Activated naive CD4-positive, alpha-beta T cell treated with anti-CD3 and anti-CD28 coated beads, Interleukin-2, amount 10 ng/mL, durations not matched to agents 7 days and 5 days (primary cell): ENCODE measurements around the gene EHD3.

Experiments used
- CTCF ChIA-PET: fragments of 350-600 bp; sonication (Branson Sonifier 250); formaldehyde crosslinking; loops from one replicate; lab custom pipeline; 2021; ENCODE audit warnings: antibody characterized with exemption; lab: Charles Lee
- DNase-seq: peaks from one replicate; pipeline ENCODE4 v3.0.0-alpha.2; 2020
- H3K27ac Mint-ChIP-seq: one replicate; pipeline ENCODE4 v1.8.0; 2021; ENCODE audit warnings: mild to moderate bottlenecking, moderate library complexity, mixed read lengths
- H3K27me3 Mint-ChIP-seq: one replicate; pipeline ENCODE4 v1.8.0; 2021; ENCODE audit warnings: mild to moderate bottlenecking, mixed read lengths
- H3K36me3 Mint-ChIP-seq: one replicate; pipeline ENCODE4 v1.8.0; 2021; ENCODE audit warnings: mixed read lengths
- H3K4me1 Mint-ChIP-seq: one replicate; pipeline ENCODE4 v1.8.0; 2021; ENCODE audit warnings: mixed read lengths
- H3K4me3 Mint-ChIP-seq: one replicate; pipeline ENCODE4 v1.8.0; 2021; ENCODE audit warnings: mild to moderate bottlenecking, moderate library complexity, mixed read lengths
- H3K9me3 Mint-ChIP-seq: one replicate; pipeline ENCODE4 v1.8.0; 2021; ENCODE audit warnings: mixed read lengths

Gene EHD3

DNA sequence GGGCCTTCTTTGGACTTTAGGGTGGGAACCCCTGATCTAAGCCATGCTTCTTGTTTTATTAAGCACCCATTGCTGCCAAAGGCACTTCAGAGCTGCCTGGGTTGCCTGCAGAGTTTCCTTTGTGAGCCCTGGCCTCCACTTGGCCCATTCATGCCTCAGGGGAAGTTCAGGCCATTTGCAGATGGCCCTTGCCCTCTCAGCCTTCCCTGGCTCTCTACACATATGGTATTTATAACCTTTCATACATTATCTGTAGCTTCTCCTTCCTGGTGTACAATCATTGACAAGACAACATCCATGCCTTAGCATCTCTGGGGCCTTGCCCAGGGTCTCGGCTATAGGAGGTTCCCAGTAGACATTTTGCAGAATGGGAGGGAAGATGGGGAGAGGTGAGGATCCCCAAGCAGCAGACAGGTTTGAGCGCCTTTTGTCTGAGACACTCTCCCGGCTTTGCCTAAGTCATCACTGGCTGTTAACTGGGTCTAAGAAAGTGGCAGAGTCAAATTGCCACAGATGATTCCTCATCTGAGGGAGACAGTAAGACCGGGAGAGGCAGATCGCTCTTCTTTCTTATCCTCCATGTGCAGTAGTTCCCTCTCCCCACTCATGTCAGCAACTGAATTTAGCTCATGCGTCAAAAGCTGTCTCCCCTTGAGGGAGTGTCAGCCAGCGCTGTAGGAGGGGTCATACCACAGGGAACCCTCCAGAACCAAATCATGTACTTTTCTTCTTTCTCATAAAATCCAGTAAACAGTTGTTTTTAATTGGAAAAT is 2.7 kb downstream of the EHD3 start:
- no peak for DNase-seq
- Mint-ChIP-seq H3K36me3 (no peaks in the 10 kb centered on the region), H3K27ac (no peak overlapping the region), H3K4me1 (peaks cover 19% of the 10 kb centered on the region), H3K27me3 (peaks cover 16% of the 10 kb centered on the region), H3K9me3 (no peaks in the 10 kb centered on the region), H3K4me3 (no peak overlapping the region)
- CTCF ChIA-PET = interaction anchor here (1.3 kb wide), 1 partner anchor 97 kb away, joined by 4 read pairs; no protein-coding TSS in a partner anchor

DNA sequence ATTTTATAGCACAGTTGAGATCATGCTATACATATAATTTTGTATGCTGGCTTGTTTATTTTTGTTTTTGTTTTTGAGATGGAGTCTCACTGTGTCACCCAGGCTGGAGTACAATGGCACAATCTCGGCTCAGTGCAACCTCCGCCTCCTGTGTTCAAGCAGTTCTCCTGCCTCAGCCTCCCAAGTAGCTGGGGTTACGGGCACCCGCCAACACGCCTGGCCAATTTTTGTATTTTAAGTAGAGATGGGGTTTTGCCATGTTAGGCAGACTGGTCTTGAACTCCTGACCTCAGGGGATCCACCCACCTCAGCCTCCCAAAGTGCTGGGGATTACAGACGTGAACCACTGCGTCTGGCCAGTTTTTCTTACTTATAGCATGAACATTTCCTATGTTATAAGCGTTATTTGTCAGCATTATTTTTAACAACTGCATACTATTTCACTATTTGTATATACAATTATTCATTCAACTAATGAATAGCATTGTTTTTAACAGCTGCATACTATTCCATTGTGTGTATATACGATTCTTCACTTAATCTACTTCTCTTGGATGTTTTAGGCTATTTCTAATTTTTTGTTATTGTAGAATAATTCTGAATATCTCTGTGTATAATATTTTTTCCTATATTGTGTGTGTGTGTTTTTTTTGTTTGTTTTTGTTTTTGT is 3.5 kb downstream of the EHD3 start:
- Mint-ChIP-seq H3K36me3 (no peaks in the 10 kb centered on the region), H3K27ac (no peak overlapping the region), H3K4me3 (no peak overlapping the region), H3K27me3 (peaks cover 16% of the 10 kb centered on the region), H3K4me1 (peaks cover 25% of the 10 kb centered on the region), H3K9me3 (no peaks in the 10 kb centered on the region)
- no peak for DNase-seq
- CTCF ChIA-PET = interaction anchor here (1.3 kb wide), 1 partner anchor 96 kb away, joined by 4 read pairs; no protein-coding TSS in a partner anchor

- no peak overlapping the region for H3K27ac Mint-ChIP-seq
- no peaks in the 10 kb centered on the region for H3K9me3 Mint-ChIP-seq
- H3K4me1 Mint-ChIP-seq = peaks cover 20% of the 10 kb centered on the region
- H3K27me3 Mint-ChIP-seq = peaks cover 16% of the 10 kb centered on the region
- DNase-seq = no peak
- H3K36me3 Mint-ChIP-seq = no peaks in the 10 kb centered on the region
- no peak overlapping the region for H3K4me3 Mint-ChIP-seq
- CTCF ChIA-PET = no interaction called here
Observed at GRCh38 chr2:31238126-31238905, 4.4 kb downstream of the EHD3 start.

DNA sequence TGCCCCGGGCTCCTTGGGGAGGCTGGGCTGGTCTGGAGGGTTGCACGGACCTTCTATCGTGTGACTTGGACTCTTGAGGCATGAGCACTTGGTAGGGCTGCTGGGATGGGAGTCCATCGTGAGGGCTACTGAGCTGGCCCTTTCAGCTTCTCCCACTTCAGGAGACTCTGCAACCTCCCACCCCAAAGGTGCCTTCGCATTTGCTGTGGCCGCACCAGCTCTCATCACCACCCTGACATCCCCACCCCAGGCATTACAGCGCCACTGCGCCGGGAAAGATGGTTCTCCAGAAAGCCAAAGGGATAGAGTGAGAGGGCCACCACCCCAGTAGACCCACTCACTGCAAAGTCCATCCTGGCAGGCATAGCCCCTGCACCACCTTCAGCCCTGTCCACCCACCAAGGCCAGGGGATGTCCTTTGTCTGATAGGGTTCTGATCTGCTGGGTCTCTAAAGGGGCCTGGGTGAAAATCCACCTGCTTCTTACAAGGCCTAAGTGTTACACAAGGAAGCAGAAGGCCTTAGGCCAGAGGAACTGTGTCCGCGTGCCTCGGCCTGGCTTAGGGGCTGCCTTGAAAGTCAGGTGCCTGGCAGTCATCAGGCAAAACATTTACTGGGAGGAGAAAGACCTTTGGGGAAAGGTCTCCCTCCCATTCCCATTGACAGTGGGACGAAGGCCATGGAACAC is 5.1 kb downstream of the EHD3 start:
- H3K27ac Mint-ChIP-seq = no peak overlapping the region
- CTCF ChIA-PET = interaction anchor here (1.3 kb wide), 1 partner anchor 16 kb away, joined by 3 read pairs; no protein-coding TSS in a partner anchor
- no peaks in the 10 kb centered on the region for H3K9me3 Mint-ChIP-seq
- H3K36me3 Mint-ChIP-seq = no peaks in the 10 kb centered on the region
- H3K27me3 Mint-ChIP-seq = peaks cover 11% of the 10 kb centered on the region
- no peak for DNase-seq
- no peak overlapping the region for H3K4me3 Mint-ChIP-seq
- peaks cover 16% of the 10 kb centered on the region for H3K4me1 Mint-ChIP-seq

GRCh38 chr2:31239593-31240177 is 5.7 kb downstream of the EHD3 start:
- Mint-ChIP-seq H3K9me3 (no peaks in the 10 kb centered on the region), H3K36me3 (no peaks in the 10 kb centered on the region), H3K27ac (no peak overlapping the region), H3K27me3 (peaks cover 7% of the 10 kb centered on the region), H3K4me1 (peaks cover 16% of the 10 kb centered on the region), H3K4me3 (no peak overlapping the region)
- CTCF ChIA-PET = interaction anchor here (1.3 kb wide), 1 partner anchor 15 kb away, joined by 3 read pairs; no protein-coding TSS in a partner anchor
- DNase-seq = no peak

DNA sequence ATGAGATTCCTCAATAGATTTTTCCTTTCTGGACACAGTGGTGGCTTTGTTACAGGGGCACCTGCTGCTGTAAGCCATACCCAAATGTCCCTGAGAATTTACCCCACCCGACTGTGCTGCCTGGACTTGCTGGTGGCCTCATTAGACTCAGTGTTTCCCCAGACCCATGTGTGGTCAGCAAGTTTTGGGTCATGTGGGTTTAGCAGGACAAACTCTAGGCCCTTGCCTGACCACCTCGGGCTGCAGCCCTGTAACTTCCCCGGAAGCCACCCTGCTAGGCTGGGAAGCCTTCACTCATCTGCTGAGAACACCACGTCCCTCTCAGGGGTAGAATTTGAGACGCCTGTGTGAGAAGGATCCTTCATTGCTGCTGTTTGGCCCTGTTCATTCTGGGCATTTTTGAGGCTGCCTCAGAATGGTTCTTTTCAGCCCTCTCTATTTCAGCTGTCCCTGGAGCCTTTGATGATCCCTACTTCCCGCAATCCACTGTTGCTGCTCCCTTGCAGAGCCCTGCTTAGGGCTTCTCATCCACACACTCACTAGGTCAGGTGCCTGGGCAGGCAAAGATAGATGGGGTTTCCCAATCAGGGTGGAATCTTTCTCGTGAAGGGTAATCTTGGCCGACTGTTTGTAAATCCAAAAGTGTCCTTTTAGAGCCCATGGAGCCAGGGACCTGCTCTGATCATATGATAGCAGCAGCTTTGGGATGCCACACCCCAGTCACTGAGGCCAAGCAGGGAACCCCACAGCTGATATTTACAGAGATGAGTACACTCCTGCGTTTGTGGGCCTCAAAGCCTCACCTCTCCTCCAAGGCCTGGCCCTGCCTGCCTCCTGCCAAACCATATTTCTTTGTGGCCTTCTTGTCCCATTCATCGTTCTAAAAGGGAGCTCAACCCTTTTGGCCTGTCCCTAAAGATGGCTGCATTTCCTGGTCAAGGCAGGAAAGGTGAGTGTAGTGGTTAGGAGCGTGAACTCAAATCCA is 6.7 kb downstream of the EHD3 start:
- no peak overlapping the region for H3K4me3 Mint-ChIP-seq
- CTCF ChIA-PET = interaction anchor here (1.3 kb wide), 1 partner anchor 14 kb away, joined by 3 read pairs; no protein-coding TSS in a partner anchor
- H3K36me3 Mint-ChIP-seq = no peaks in the 10 kb centered on the region
- DNase-seq = no peak
- H3K27ac Mint-ChIP-seq = no peak overlapping the region
- peaks cover 10% of the 10 kb centered on the region for H3K4me1 Mint-ChIP-seq
- no peaks in the 10 kb centered on the region for H3K27me3 Mint-ChIP-seq
- H3K9me3 Mint-ChIP-seq = no peaks in the 10 kb centered on the region

DNA sequence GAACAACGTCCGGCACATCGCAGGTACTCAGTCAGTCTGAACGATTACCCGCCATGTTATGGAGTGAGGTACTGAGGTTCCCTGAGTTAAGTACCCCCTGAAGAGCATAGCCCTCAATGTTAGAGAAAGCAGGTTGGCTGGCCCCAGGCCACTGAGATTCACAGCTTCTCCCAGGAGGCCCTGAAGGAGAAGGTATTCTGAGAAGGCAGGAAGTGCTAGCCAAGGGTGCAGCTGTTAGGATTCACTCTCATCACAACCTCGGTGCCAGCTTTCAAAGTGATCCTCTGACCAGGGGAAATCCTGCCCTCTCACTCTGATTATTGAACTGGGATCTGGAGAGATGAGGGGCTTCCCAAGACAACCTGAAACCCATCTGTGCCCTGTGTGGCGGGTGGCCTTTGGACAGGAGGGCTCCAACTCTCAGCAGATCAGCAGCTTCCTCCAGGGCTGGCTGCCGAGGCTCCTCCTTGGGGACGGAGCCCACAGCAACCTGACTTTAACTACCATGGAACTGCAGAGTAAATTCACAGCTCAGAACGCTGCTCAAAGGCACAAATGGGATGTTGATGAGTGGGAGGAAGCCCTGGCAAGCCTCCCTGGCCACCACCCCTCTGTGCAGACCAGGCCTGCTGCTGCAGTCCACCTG is 7.8 kb downstream of the EHD3 start:
- Mint-ChIP-seq H3K36me3 (no peaks in the 10 kb centered on the region), H3K27ac (no peak overlapping the region), H3K4me3 (no peak overlapping the region), H3K9me3 (no peaks in the 10 kb centered on the region), H3K27me3 (no peaks in the 10 kb centered on the region), H3K4me1 (peaks cover 10% of the 10 kb centered on the region)
- DNase-seq = no peak
- CTCF ChIA-PET = no interaction called here

DNA sequence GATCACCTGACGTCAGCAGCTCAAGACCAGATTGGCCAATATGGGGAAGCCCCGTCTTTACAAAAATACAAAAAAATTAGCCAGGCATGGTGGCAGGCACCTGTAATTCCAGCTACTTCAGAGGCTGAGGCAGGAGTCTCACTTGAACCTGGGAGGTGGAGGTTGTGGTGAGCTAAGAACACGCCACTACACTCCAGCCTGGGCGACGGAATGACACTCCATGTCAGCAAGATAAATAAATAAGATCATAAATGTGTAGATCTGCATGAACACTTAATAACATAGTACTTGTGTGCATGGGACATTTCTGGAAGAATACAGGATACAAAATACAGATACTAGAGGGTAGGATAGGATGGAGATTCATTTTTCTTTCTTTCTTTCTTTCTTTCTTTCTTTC is 9.1 kb downstream of the EHD3 start:
- no peaks in the 10 kb centered on the region for H3K36me3 Mint-ChIP-seq
- no peaks in the 10 kb centered on the region for H3K27me3 Mint-ChIP-seq
- H3K27ac Mint-ChIP-seq = no peak overlapping the region
- H3K9me3 Mint-ChIP-seq = no peaks in the 10 kb centered on the region
- CTCF ChIA-PET = interaction anchor here (1.1 kb wide), 1 partner anchor 532 kb away, joined by 3 read pairs; no protein-coding TSS in a partner anchor
- no peak for DNase-seq
- H3K4me1 Mint-ChIP-seq = peaks cover 10% of the 10 kb centered on the region
- H3K4me3 Mint-ChIP-seq = no peak overlapping the region

DNA sequence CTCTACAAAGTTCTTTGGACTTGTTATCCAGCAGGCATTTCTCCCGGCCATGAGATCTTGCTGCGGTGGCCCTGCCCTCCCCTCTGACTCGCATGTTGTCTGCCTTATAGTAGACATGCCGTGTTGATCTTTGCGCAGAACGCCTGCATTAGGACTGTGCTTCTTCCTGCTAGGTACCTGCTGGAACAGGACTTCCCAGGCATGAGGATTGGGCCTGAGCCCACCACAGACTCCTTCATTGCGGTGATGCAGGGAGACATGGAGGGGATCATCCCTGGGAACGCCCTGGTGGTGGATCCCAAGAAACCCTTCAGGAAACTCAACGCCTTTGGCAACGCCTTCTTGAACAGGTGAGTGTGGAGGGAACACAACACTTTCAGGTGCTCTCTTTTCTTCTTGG is 10.1 kb downstream of the EHD3 start:
- H3K36me3 Mint-ChIP-seq = no peaks in the 10 kb centered on the region
- H3K27ac Mint-ChIP-seq = no peak overlapping the region
- DNase-seq = no peak
- H3K4me1 Mint-ChIP-seq = peaks cover 10% of the 10 kb centered on the region
- CTCF ChIA-PET = no interaction called here
- no peaks in the 10 kb centered on the region for H3K27me3 Mint-ChIP-seq
- no peaks in the 10 kb centered on the region for H3K9me3 Mint-ChIP-seq
- H3K4me3 Mint-ChIP-seq = no peak overlapping the region

- no peak overlapping the region for H3K27ac Mint-ChIP-seq
- H3K36me3 Mint-ChIP-seq = no peaks in the 10 kb centered on the region
- no peak overlapping the region for H3K4me3 Mint-ChIP-seq
- no peak for DNase-seq
- H3K4me1 Mint-ChIP-seq = peaks cover 9% of the 10 kb centered on the region
- no peaks in the 10 kb centered on the region for H3K9me3 Mint-ChIP-seq
- H3K27me3 Mint-ChIP-seq = no peaks in the 10 kb centered on the region
- CTCF ChIA-PET = no interaction called here
Observed at GRCh38 chr2:31246184-31246852, 12.4 kb downstream of the EHD3 start.

GRCh38 chr2:31247711-31248110 is 13.8 kb downstream of the EHD3 start:
- Mint-ChIP-seq H3K27ac (no peak overlapping the region), H3K4me3 (no peak overlapping the region), H3K4me1 (peaks cover 2% of the 10 kb centered on the region), H3K36me3 (no peaks in the 10 kb centered on the region), H3K27me3 (no peaks in the 10 kb centered on the region), H3K9me3 (no peaks in the 10 kb centered on the region)
- CTCF ChIA-PET = no interaction called here
- no peak for DNase-seq

- H3K4me3 Mint-ChIP-seq = no peak overlapping the region
- H3K36me3 Mint-ChIP-seq = no peaks in the 10 kb centered on the region
- peaks cover 2% of the 10 kb centered on the region for H3K4me1 Mint-ChIP-seq
- H3K27me3 Mint-ChIP-seq = no peaks in the 10 kb centered on the region
- DNase-seq = no peak
- H3K9me3 Mint-ChIP-seq = no peaks in the 10 kb centered on the region
- H3K27ac Mint-ChIP-seq = no peak overlapping the region
- CTCF ChIA-PET = no interaction called here
Observed at GRCh38 chr2:31248139-31248538, 14.2 kb downstream of the EHD3 start.
